A549 treated with Hydrocortisone at 1 μM for 4 hours (cell line): ENCODE results near the gene ZNF563. TPM values are rescaled to one million over a fixed set of nuclear protein-coding genes. Genes with fewer than 3 reads are reported as not detected.

Experiments used
- total RNA-seq: library from RNA; stranded (reverse); fragments of 200-300 nt; extraction: Qiagen RNA extraction; gene quantifications from 5 replicates; pipeline ENCODE4 v1.2.3, GENCODE V29; 2022

Gene ZNF563
- not detected in 5 replicates for total RNA-seq

GRCh38 chr19:12333162-12334159 is at the start of gene ZNF563:
ZNF563 (minus strand) TSS chr19:12333633; CDS start chr19:12333482, 151 bp downstream.

GRCh38 chr19:12365236-12366162 is 32.1 kb upstream of the ZNF563 start, which contains the start of gene ZNF442:
ZNF442 (minus strand) TSS chr19:12365683; CDS start chr19:12363631, 2,052 bp downstream.

GRCh38 chr19:12294249-12295158 is 38.9 kb downstream of the ZNF563 start, which contains the start of gene ZNF44:
ZNF44 (minus strand) TSS chr19:12294883; CDS start chr19:12294694, 189 bp downstream.

Other genes with a start within 250 kb of the ZNF563 start
- 0.08 to 0.44 TPM (median 0.20 TPM) in 4 of 5 replicates, not detected in the other for gene ZNF20, start 193.3 kb downstream of the ZNF563 start, total RNA-seq
- not detected in 5 replicates for gene ZNF625, start 176.9 kb downstream of the ZNF563 start, total RNA-seq
- gene ZNF136, start 170.5 kb downstream of the ZNF563 start, total RNA-seq = 1.4 to 2.9 TPM (median 1.4 TPM) in 5 replicates
- 0.54 to 1.4 TPM (median 0.89 TPM) in 5 replicates for gene ZNF44, start 38.8 kb downstream of the ZNF563 start, total RNA-seq
- not detected in 5 replicates for gene ZNF442, start 32.0 kb upstream of the ZNF563 start, total RNA-seq
- 1.3 to 2.0 TPM (median 1.4 TPM) in 5 replicates for gene ZNF799, start 67.6 kb upstream of the ZNF563 start, total RNA-seq
- gene ZNF443, start 107.4 kb upstream of the ZNF563 start, total RNA-seq = 0.94 to 1.3 TPM (median 1.0 TPM) in 5 replicates
- not detected in 5 replicates for gene ZNF709, start 151.2 kb upstream of the ZNF563 start, total RNA-seq
- 1.3 to 2.8 TPM (median 1.8 TPM) in 5 replicates for gene ZNF564, start 217.8 kb upstream of the ZNF563 start, total RNA-seq